Stimulated activated CD8-positive, alpha-beta memory T cell treated with anti-CD3 and anti-CD28 coated beads, Interleukin-15, amount 100 ng/mL, for 24 hours (primary cell): ENCODE data around the gene HOTAIR.

ENCODE experiments used
- DNase-seq: peaks from one replicate; pipeline ENCODE4 v3.0.0-alpha.2; 2020; ENCODE audit warnings: low read depth

The HOTAIR gene

GRCh38 chr12:53948650-53949593 is 25.8 kb downstream of the HOTAIR start:
- no peak for DNase-seq

GRCh38 chr12:53947743-53948142 is 27.0 kb downstream of the HOTAIR start:
- DNase-seq: no peak

- DNase-seq: no peak
These were observed 29.6 kb downstream of the HOTAIR start for GRCh38 chr12:53944907-53945847.

DNA sequence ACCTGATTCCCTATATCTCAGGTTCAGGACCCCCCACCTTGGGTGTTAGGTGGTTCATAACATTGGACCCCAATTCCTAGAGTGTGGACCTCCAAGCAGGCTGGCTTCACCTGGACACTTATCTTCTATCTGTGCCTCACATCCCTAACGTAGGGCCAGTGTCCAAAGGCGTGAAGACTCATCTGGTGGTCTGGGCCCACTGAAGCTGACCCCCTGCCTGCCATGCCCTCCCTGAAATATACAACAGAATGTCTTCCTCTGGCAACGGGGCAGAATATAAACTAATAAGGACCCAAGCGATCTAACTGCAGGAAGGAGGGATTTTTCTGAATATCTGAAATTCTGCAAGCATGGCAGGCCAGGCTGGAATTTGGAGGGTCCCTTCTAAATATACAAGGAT is 30.5 kb downstream of the HOTAIR start:
- no peak for DNase-seq

DNA sequence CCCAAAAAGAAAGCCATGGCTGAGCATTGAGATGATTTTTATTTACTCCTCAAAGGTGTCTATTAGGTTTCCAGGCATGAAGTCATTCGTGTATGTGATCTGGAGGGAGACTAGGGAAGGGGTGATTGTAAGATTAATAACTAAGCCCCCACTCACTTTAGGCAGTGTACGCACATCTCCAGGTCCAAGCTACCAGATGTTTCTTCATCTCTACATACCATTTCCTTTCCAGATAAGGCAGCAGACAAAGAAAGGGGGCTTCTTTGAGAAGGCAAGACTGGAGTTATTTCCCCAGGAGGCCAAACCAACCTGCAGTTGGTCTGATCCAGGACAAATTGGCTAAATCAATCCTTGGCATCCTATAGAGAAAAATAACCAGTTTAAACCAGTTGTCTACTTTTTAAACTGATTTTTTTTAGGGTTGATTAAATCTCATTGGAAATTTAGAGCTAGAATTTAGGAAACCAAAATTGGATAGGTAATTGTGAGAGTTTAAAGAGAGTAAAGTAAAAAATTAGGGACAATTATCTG is 32.2 kb downstream of the HOTAIR start:
- no peak for DNase-seq

DNA sequence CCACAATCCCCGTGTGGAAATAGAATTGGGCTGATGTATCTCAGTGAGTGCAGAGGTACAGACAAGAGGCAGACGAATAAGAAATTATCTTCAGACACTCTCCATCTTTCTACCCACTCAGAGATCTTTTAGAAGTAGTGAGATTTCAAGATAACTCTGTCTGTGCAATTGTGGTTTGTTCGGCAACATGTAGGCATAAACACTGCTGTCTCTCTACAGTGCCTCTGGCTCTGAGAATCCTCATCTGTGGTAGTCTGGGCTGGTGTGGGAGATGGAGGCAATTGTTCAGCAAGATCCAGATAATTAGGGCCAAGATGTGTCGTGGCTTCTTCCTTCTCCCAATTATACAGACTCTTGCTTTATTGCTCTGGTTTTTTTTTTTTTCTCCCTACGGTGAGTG is 33.0 kb downstream of the HOTAIR start:
- no peak for DNase-seq

DNA sequence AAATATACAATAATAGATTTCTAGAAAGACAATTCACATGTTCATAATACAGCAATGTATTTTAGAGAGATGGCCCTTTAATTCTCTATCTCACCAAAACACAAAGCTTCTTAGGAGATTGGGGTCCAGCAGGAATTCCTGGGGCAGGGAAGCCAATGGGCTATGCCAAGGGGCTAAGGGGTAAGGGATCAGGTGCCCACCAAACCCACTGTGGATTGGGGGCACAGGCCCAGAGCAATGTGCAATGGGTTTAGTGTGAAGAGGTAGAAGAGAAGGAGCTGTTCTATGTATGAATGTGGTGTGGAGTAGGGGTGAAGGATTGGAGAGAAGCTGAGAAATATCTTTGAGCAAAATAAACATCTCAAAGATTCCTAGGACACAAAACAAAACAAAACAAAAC is 33.6 kb downstream of the HOTAIR start:
- no peak for DNase-seq

DNA sequence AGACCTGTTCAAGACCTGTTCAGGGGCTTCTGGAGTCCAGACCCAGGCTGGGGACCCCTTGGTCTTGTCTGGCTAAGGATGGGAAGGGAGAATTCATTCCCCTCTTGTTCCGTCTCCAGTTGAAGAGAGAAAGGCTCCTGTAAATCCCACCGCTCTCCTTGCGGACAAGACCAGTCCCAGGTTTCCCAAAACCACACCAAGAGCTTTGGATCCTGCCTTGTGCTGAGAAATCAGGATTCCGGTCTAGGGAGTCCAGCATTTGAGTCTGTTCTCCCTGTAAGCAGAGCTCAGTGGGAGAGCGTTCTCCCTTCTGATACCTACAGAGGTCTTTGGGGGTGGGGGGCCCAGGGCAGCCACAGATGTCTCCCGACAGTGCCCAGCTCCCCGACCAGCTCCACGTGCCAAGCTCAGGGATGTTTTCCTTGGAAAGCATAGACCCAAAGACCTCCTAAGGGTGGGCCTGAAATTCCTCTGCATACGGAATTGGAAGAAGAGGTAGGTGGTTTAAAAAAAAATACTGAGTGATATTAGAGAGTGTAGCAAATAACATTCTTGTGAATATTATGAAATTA is 34.2 kb downstream of the HOTAIR start:
- DNase-seq: no peak

GRCh38 chr12:53939141-53940108 is 35.3 kb downstream of the HOTAIR start:
- DNase-seq: no peak

DNA sequence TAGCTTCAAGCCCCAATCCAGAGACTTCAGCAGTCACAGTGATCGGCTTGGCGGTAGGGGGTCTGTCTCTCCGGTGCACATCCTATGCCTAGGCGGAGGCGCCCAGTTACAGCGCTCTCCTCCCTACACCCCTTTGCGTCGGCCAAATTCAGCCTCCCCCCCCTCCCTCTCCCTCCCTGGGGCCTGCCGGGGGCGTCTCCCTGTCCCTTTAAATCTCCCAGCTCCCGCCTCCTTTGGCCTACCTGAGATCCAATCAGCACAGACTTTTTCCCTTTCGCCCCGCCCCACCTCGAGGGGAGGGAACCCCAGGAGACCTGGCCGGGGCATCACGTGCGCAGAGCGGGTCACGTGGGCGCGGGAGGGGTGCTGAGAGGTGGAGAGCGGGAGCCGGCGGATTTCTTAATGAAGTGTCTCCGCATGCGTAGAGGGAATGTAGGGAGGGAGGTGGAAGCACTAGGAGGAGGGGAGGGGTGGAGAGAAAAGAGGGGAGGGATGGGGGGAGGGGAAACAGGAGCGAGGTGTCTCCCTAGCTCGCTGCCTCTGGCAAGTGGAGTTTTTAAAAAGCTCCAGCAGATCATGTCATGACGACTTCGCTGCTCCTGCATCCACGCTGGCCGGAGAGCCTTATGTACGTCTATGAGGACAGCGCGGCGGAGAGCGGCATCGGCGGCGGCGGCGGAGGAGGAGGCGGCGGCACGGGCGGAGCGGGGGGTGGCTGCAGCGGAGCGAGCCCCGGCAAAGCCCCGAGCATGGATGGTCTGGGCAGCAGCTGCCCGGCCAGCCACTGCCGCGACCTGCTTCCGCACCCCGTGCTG is 36.2 kb downstream of the HOTAIR start, which contains the start of gene HOXC13:
TSS of gene HOXC13 (plus strand) at position 506 of the 815 bp plus-strand sequence. CDS start at position 582, 76 bp downstream.
- DNase-seq: no peak

DNA sequence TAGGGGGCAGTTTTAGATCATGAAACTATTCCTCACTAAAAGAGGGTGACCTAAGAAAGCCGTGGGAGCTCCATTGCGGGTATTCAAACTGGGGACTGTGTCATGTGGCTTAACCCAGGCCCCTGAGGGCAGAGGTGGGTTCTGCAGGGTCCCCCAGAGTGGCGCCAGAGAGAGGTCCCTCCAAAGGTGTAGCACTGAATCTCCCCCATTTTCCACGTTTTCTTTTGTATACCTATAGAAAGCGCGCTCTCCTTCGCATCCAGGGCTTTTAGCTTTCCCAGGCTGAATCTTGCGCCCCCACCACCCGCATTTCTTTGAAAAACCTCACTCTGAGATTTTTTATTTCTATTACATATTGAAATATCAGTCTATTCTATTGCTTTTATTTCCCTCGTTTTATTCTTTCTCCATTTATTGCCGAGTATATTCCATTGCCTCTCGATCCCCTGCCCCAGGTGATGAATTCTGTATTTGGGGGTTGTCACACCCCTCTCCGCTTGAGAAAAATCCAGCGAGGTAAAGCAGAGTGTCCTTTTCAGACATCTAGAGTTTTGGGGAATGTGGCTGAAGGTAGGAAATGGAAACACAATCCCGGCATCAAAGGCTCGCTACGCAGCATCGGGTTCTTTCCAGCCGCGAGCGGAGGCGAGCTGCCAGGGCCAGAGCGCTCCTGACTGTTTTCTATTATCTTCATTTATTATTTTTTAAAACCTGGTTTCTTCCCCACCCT is 37.0 kb downstream of the HOTAIR start:
- DNase-seq: no peak

DNA sequence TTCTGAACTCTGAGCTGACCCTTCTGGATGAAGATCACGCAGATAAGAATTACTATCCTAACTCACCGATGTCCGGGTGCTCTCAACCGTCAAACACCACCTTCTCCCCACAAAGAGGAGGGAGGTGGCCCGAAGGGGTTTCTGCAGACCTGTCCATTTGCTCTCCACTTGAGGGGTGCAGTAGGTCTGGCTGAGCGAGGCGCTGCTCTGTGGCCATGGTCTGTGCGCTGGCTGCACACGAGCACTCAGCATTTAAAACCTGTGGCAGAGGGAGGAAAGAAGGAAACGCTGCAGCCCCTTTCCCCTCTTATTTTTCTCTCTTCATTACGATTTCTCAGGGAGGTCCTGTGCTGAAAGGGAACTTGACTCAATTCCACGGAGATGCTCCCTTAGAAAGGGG is 37.7 kb downstream of the HOTAIR start:
- DNase-seq: no peak

DNA sequence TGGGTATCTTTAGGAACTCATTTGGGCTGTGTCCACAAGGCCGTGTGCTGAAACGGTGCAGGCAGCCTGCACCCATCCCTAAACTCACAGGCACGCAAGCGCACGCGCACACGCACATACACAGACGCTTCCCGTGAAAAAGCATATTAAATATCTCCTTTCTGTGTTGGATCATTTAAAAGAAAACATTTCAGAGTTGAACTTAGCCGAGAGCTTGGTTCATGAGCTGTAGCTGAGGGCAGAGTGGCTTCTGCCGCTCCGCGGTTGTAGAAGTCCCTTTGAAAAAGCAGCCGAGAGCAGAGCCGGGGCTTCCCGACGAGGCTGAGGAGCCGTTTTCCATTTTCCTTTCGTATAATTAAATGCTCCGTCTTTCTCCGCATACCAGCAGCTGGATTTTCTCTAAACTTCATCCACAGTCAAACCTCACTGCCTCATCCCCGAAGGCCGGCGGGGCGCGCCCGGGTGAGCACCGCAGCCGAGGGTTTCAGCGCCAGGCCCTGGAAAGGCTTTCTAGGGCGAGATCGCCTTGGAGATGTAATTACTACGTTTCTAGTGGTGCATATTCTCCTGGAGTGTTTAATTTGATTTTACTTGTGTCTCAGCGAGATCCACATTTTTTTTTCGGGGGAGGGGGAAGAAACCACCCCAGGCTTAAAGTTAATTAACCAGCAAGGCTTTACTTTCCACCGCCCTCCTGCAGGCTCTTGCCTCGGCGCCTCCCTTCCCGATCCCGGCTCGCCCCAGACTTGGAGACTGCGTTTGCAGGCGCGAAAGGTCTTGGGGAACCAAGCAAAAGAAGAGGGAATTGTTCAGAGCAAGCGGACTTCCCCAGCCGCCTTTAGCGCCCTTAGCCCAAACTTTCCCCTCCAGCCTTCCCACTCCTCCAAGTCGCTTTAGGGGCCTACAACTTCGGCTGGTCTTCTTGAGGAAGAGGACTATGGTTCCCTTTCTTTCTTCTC is 39.1 kb downstream of the HOTAIR start:
- no peak for DNase-seq

DNA sequence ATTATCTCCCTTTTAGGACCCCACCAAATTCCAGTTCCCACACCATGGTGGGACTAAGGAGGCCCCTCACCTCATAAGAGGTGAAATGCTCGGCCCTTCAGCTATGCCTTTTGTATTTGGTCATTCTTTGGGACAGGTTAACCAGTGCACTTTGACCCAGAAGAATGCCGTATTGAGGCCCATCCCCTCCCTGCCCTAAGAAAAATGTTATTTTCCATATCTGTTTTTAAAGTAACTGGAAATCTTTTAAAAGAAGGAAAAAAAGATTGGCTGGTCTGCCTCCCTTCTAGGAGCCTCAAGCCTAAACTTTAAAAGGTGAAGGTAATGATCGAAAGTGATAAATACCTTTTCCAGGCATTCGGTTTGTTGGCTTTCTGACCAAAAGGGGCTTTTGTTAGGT is 41.8 kb downstream of the HOTAIR start:
- DNase-seq: no peak

DNA sequence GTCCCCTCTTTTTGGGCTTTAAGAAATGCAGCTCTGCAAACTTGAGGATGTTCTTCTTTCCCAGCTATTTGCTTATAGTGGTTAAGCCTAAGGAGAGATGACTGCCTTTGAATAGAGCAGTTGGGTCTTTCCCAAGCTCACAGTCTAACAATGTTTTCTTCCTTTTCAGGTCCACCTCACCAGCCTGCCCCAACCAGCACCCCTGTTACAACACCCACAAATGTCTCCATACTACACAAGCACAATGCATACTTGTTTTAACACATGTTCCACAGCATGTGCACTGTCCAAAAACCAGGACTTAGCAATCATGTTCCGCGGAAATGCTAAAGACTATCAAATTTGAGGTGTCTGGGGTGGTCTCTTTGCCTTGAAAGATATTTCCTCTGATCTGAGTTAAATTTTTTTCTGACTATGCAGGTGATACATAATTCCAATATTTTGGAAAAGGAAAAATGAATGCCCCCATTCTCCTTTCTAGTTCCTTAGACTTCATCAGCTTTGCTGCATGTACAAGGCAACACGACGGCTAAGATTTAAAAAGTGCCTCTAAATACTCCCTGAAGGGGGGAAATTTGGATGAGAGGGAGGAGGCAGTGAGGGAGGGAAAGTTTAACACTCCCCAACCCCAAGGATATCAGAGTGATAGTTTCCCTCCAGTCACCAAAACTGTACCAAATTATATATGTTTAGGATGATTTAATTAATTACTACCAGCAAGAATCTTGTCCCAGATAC is 42.7 kb downstream of the HOTAIR start:
- no peak for DNase-seq

DNA sequence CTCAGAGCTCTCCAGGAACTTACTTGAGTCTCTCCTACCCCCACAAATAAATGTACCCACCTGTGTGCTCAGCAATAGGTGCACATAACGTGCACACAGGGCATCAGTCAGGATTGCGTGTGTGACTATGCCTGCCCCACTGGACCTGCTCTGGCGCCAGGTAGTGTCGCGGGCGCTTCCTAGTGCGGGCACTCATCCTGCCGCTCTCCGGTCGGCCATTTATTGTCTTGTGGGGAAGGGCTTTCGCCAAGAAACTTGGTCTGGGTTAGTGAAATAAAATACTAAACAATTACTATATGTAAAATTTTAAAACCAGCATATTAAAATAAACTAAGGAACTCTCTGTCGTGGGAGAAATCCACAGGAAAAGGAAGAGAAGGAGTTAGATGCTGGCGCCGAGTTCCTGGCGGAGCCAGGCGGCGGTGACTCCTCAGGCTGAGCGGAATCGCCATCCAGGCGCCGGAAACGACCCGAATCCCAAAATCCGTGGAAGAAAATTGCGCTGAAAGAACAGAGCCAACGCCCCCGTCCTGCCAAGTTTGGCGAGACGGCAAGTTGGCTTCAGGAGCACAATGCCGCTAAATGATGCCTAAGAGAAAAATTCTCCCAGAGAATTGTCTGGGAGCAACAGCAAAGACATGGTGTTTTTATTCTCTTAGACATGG is 44.0 kb downstream of the HOTAIR start:
- DNase-seq: no peak

DNA sequence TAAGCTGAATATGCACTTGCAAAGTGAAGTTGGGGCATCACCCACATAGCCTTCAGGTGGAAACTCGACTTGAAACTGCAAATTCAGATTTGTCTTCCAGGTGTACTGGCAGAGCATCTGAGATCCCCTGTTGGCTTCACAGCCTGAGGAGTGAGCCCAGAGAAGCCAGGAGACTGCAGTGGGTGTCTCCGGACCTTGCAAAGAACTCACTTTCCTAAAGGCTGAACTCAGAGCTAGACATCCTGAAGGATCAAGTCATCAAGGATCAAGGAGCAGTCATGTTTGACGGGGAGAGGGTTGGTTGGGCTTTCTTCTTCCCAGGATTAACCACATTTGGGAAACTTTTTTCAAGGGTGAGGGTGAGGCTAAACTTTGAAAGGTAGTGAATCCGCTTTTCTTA is 45.2 kb downstream of the HOTAIR start:
- no peak for DNase-seq
